ENCODE results near the gene ENO1.
"Not testable (repeated sequence)": the region's sequence is repeated elsewhere in the genome, so short reads cannot be mapped to it uniquely, and the experiment has no call there.

The ENO1 gene

GRCh38 chr1:8878448-8878697 lies at the start of gene ENO1:
ENO1 (minus strand) TSS chr1:8878686; CDS start chr1:8874908, 3,778 bp downstream.
- FAIRE-seq, result no peak

- no peak for FAIRE-seq
Measured at GRCh38 chr1:8926707-8927694, 48.5 kb upstream of the ENO1 start.

- FAIRE-seq, result no peak
Measured at GRCh38 chr1:8925960-8926359, 47.5 kb upstream of the ENO1 start.

- FAIRE-seq, result no peak
Measured at GRCh38 chr1:8925406-8925805, 46.9 kb upstream of the ENO1 start.

GRCh38 chr1:8922962-8923361 lies 44.5 kb upstream of the ENO1 start:
- FAIRE-seq, result no peak

GRCh38 chr1:8917536-8917935 lies 39.0 kb upstream of the ENO1 start:
- FAIRE-seq, result not testable (repeated sequence)

- no peak for FAIRE-seq
Measured at GRCh38 chr1:8915446-8915845, 37.0 kb upstream of the ENO1 start.

GRCh38 chr1:8914466-8914865 lies 36.0 kb upstream of the ENO1 start:
- no peak for FAIRE-seq

GRCh38 chr1:8913457-8913856 lies 35.0 kb upstream of the ENO1 start:
- no peak for FAIRE-seq

GRCh38 chr1:8911416-8912309 lies 33.2 kb upstream of the ENO1 start:
- FAIRE-seq, result no peak

GRCh38 chr1:8910914-8911313 lies 32.4 kb upstream of the ENO1 start:
- no peak for FAIRE-seq

- FAIRE-seq, result no peak
Measured at GRCh38 chr1:8910331-8910730, 31.8 kb upstream of the ENO1 start.

GRCh38 chr1:8908388-8909151 lies 30.1 kb upstream of the ENO1 start:
- no peak for FAIRE-seq

- no peak for FAIRE-seq
Measured at GRCh38 chr1:8905582-8906191, 27.2 kb upstream of the ENO1 start.

- FAIRE-seq, result no peak
Measured at GRCh38 chr1:8903908-8904650, 25.6 kb upstream of the ENO1 start.

GRCh38 chr1:8903410-8903809 lies 24.9 kb upstream of the ENO1 start:
- no peak for FAIRE-seq

GRCh38 chr1:8902765-8903164 lies 24.3 kb upstream of the ENO1 start:
- no peak for FAIRE-seq

GRCh38 chr1:8900684-8901083 lies 22.2 kb upstream of the ENO1 start:
- FAIRE-seq, result not testable (repeated sequence)

- FAIRE-seq, result no peak
Measured at GRCh38 chr1:8899046-8899445, 20.6 kb upstream of the ENO1 start.

- not testable (repeated sequence) for FAIRE-seq
Measured at GRCh38 chr1:8898418-8898817, 19.9 kb upstream of the ENO1 start.

GRCh38 chr1:8897505-8897904 lies 19.0 kb upstream of the ENO1 start:
- FAIRE-seq, result not testable (repeated sequence)

GRCh38 chr1:8896775-8897174 lies 18.3 kb upstream of the ENO1 start:
- not testable (repeated sequence) for FAIRE-seq

Data from colon (tissue), 2 donors.